ENCODE data around the gene CCDC197.

GRCh38 chr14:93974833-93975232 lies 22.3 kb upstream of the CCDC197 start:
- TF ChIP-seq CTCF (IDR thresholded peaks at IDR 0.05) (no peak), POLR2A (IDR thresholded peaks at IDR 0.05) (no peak)

Measured in testis (tissue), 2 donors.